ENCODE data around the gene SIPA1L3.

- TF ChIP-seq POLR2A (IDR thresholded peaks at IDR 0.05; ENCODE audit: low read length) (no peak), CEBPB (IDR thresholded peaks at IDR 0.05) (no peak), MYC (IDR thresholded peaks at IDR 0.05; ENCODE audit: borderline replicate concordance, low read length) (no peak), PHF8 (IDR thresholded peaks at IDR 0.05; ENCODE audit: borderline replicate concordance, low read depth) (no peak), CTCF (IDR thresholded peaks at IDR 0.05) (no peak), HDAC2 (IDR thresholded peaks at IDR 0.05) (no peak), EP300 (IDR thresholded peaks at IDR 0.05) (no peak), MAX (IDR thresholded peaks at IDR 0.05) (no peak), FOXS1 (CRISPR knock-in tag; IDR thresholded peaks at IDR 0.05) (no peak), RCOR1 (IDR thresholded peaks at IDR 0.05; ENCODE audit: low read depth, low read length) (no peak), BCL3 (IDR thresholded peaks at IDR 0.05) (no peak), NFE2L2 (conservative IDR thresholded peaks at IDR 0.05; ENCODE audit: low read length) (no peak), KDM1A (IDR thresholded peaks at IDR 0.05; ENCODE audit: low read depth) (no peak)
Observed at GRCh38 chr19:38020311-38020710, 113.3 kb downstream of the SIPA1L3 start.
